Naive thymus-derived CD4-positive, alpha-beta T cell (primary cell): ENCODE data around the gene ADAM12. TPM values are rescaled to one million over a fixed set of nuclear protein-coding genes. Genes with fewer than 3 reads are reported as not detected.

Experiments used
- ATAC-seq: fragments of 150-1000 bp; cut with Tn5 transposase; 2 replicates; pipeline ENCODE4 v1.10.0; 2021; ENCODE audit warnings: mild to moderate bottlenecking, moderate library complexity
- CTCF ChIA-PET: fragments of 350-600 bp; sonication (Branson Sonifier 250); formaldehyde crosslinking; loops from one replicate; lab custom pipeline; 2021; ENCODE audit warnings: antibody characterized with exemption; lab: Charles Lee
- POLR2A ChIA-PET: fragments of 350-600 bp; sonication (Branson Sonifier 250); formaldehyde crosslinking; loops from one replicate; lab custom pipeline; 2021; ENCODE audit warnings: antibody characterized with exemption, inconsistent platforms; lab: Charles Lee
- DNase-seq, 9 donors: peaks; one replicate each; pipeline versions ENCODE4 v3.0.0 to v3.0.0-alpha.2; 2020 to 2022; ENCODE audit warnings: mixed read lengths in 1 of 9
- H3K27ac ChIP-seq: one replicate; pipeline ENCODE4 v1.7.0; 2013; ENCODE audit warnings: mild to moderate bottlenecking, low read depth, low read length, moderate library complexity
- H3K27me3 ChIP-seq, 2 donors: one replicate each; pipeline ENCODE4 v1.7.0; 2013; ENCODE audit warnings: low read length in 2 of 2, mild to moderate bottlenecking in 2 of 2, moderate library complexity in 2 of 2; ENCODE audit not compliant: control insufficient read depth in 2 of 2, insufficient read depth in 2 of 2
- H3K36me3 ChIP-seq, 3 experiments: 1 replicate in 2 of 3; 2 replicates in 1 of 3; pipeline ENCODE4 v1.7.0; 2013; ENCODE audit warnings: low read length in 3 of 3, mild to moderate bottlenecking in 3 of 3, moderate library complexity in 1 of 3; ENCODE audit not compliant: insufficient read depth in 3 of 3, control insufficient read depth in 2 of 3
- H3K4me1 ChIP-seq, 2 donors: one replicate each; pipeline ENCODE4 v1.7.0; 2013; ENCODE audit warnings: low read length in 2 of 2, mild to moderate bottlenecking in 2 of 2, moderate library complexity in 1 of 2; ENCODE audit not compliant: control insufficient read depth in 2 of 2, insufficient read depth in 2 of 2
- H3K4me3 ChIP-seq: 2 replicates; pipeline ENCODE4 v1.7.0; 2013; ENCODE audit warnings: mild to moderate bottlenecking, low read length
- H3K9me3 ChIP-seq, 3 experiments: 1 replicate in 2 of 3; 2 replicates in 1 of 3; pipeline ENCODE4 v1.7.0; 2013; ENCODE audit warnings: low read length in 3 of 3; ENCODE audit not compliant: control insufficient read depth in 2 of 3
- H3K27ac Mint-ChIP-seq, 9 donors: one replicate each; pipeline ENCODE4 v1.8.0; 2020 to 2022; ENCODE audit warnings: mixed read lengths in 9 of 9, mild to moderate bottlenecking in 8 of 9, moderate library complexity in 5 of 9, inconsistent platforms in 2 of 9
- H3K27me3 Mint-ChIP-seq, 5 donors: one replicate each; pipeline ENCODE4 v1.8.0; 2021 to 2022; ENCODE audit warnings: mixed read lengths in 5 of 5, mild to moderate bottlenecking in 1 of 5
- H3K36me3 Mint-ChIP-seq, 5 donors: one replicate each; pipeline ENCODE4 v1.8.0; 2020 to 2022; ENCODE audit warnings: mixed read lengths in 5 of 5, mild to moderate bottlenecking in 3 of 5, inconsistent platforms in 1 of 5
- H3K4me1 Mint-ChIP-seq, 7 donors: one replicate each; pipeline ENCODE4 v1.8.0; 2020 to 2022; ENCODE audit warnings: mixed read lengths in 7 of 7, mild to moderate bottlenecking in 3 of 7, inconsistent platforms in 1 of 7
- H3K4me3 Mint-ChIP-seq, 10 donors: one replicate each; pipeline ENCODE4 v1.8.0; 2020 to 2022; ENCODE audit warnings: mild to moderate bottlenecking in 10 of 10, mixed read lengths in 10 of 10, moderate library complexity in 6 of 10, inconsistent platforms in 2 of 10
- H3K9me3 Mint-ChIP-seq, 11 donors: one replicate each; pipeline ENCODE4 v1.8.0; 2020 to 2022; ENCODE audit warnings: mixed read lengths in 11 of 11, mild to moderate bottlenecking in 4 of 11, inconsistent platforms in 1 of 11, moderate library complexity in 1 of 11
- intact Hi-C, 2 donors: fragments of 100-400 bp; cut with micrococcal nuclease; formaldehyde crosslinking; loops; one replicate each; pipeline ENCODE4 v1.15.1; 2023
- polyA plus RNA-seq, 2 donors: library from polyadenylated mRNA; unstranded; fragments of 300-500 nt; fragmentation: Illumina TruSeq; gene quantifications; one replicate each; pipeline ENCODE4 v1.2.3, GENCODE V29; 2021
- total RNA-seq, 6 experiments: library from RNA in 5 of 6; stranded (reverse) in 5 of 6; gene quantifications; 1 replicate in 5 of 6; 2 replicates in 1 of 6; pipeline ENCODE4 v1.2.3 and lab custom pipeline; 2021 to 2026

Gene ADAM12
- total and polyA plus RNA-seq, 7 experiments from 2014 or later, result 0.58 to 1.0 TPM; not detected in 5

- Mint-ChIP-seq H3K4me1 (peaks cover 0 to 11% (median 0%) of the 10 kb centered on the region in 7 donors), H3K4me3 (no peak overlapping the region), H3K27me3 (peaks cover 0 to 6% (median 0%) of the 10 kb centered on the region in 5 donors), H3K36me3 (no peaks in the 10 kb centered on the region), H3K27ac (no peak overlapping the region), H3K9me3 (peaks cover 0 to 7% (median 2%) of the 10 kb centered on the region in 11 donors)
- ATAC-seq, result no peak
- Histone ChIP-seq H3K4me1 (no peaks in the 10 kb centered on the region), H3K9me3 (no peaks in the 10 kb centered on the region), H3K27ac (no peak overlapping the region), H3K27me3 (no peaks in the 10 kb centered on the region), H3K36me3 (no peaks in the 10 kb centered on the region), H3K4me3 (no peak overlapping the region)
- intact Hi-C loops, result no loop called here
- no peak for DNase-seq
- POLR2A ChIA-PET, result no interaction called here
- CTCF ChIA-PET, result no interaction called here
Measured at GRCh38 chr10:126124668-126125349, 263.5 kb downstream of the ADAM12 start.

GRCh38 chr10:126124046-126124445 lies 264.2 kb downstream of the ADAM12 start:
- ATAC-seq, result no peak
- Histone ChIP-seq H3K36me3 (no peaks in the 10 kb centered on the region), H3K27ac (no peak overlapping the region), H3K4me3 (no peak overlapping the region), H3K4me1 (no peaks in the 10 kb centered on the region), H3K9me3 (no peaks in the 10 kb centered on the region), H3K27me3 (no peaks in the 10 kb centered on the region)
- Mint-ChIP-seq H3K27ac (no peak overlapping the region), H3K4me3 (no peak overlapping the region), H3K36me3 (no peaks in the 10 kb centered on the region), H3K9me3 (peaks cover 0 to 7% (median 1%) of the 10 kb centered on the region in 11 donors), H3K27me3 (peaks cover 0 to 6% (median 0%) of the 10 kb centered on the region in 5 donors), H3K4me1 (peaks cover 0 to 8% (median 0%) of the 10 kb centered on the region in 7 donors)
- POLR2A ChIA-PET, result no interaction called here
- CTCF ChIA-PET, result no interaction called here
- intact Hi-C loops, result no loop called here
- no peak for DNase-seq

GRCh38 chr10:126123466-126123865 lies 264.8 kb downstream of the ADAM12 start:
- no peak overlapping the region for H3K27ac ChIP-seq
- no peaks in the 10 kb centered on the region for H3K9me3 ChIP-seq
- Mint-ChIP-seq H3K27me3 (peaks cover 0 to 7% (median 0%) of the 10 kb centered on the region in 5 donors), H3K4me1 (peaks cover 0 to 2% (median 0%) of the 10 kb centered on the region in 7 donors), H3K4me3 (no peak overlapping the region), H3K27ac (no peak overlapping the region), H3K36me3 (no peaks in the 10 kb centered on the region), H3K9me3 (peaks cover 0 to 6% (median 1%) of the 10 kb centered on the region in 11 donors)
- H3K27me3 ChIP-seq, result no peaks in the 10 kb centered on the region
- no peak overlapping the region for H3K4me3 ChIP-seq
- no peaks in the 10 kb centered on the region for H3K4me1 ChIP-seq
- ATAC-seq (no peak), DNase-seq (no peak)
- no peaks in the 10 kb centered on the region for H3K36me3 ChIP-seq
- CTCF ChIA-PET, result no interaction called here
- POLR2A ChIA-PET, result no interaction called here
- intact Hi-C loops, result no loop called here

GRCh38 chr10:126122881-126123280 lies 265.4 kb downstream of the ADAM12 start:
- no peaks in the 10 kb centered on the region for H3K9me3 ChIP-seq
- POLR2A ChIA-PET, result no interaction called here
- no peak for ATAC-seq
- intact Hi-C loops, result no loop called here
- no peak for DNase-seq
- H3K27me3 ChIP-seq, result no peaks in the 10 kb centered on the region
- Mint-ChIP-seq H3K27ac (no peak overlapping the region), H3K27me3 (peaks cover 0 to 8% (median 0%) of the 10 kb centered on the region in 5 donors), H3K4me3 (no peak overlapping the region), H3K36me3 (no peaks in the 10 kb centered on the region), H3K9me3 (peaks cover 0 to 5% (median 0%) of the 10 kb centered on the region in 11 donors), H3K4me1 (no peaks in the 10 kb centered on the region)
- H3K4me3 ChIP-seq, result no peak overlapping the region
- CTCF ChIA-PET, result no interaction called here
- H3K27ac ChIP-seq, result no peak overlapping the region
- no peaks in the 10 kb centered on the region for H3K36me3 ChIP-seq
- no peaks in the 10 kb centered on the region for H3K4me1 ChIP-seq

GRCh38 chr10:126119599-126119998 lies 268.7 kb downstream of the ADAM12 start:
- no peaks in the 10 kb centered on the region for H3K9me3 ChIP-seq
- peaks cover 0 to 8% (median 0%) of the 10 kb centered on the region in 5 donors for H3K27me3 Mint-ChIP-seq
- DNase-seq, result no peak
- H3K4me1 ChIP-seq, result no peaks in the 10 kb centered on the region
- ChIA-PET CTCF (no interaction called here), POLR2A (no interaction called here)
- H3K27ac Mint-ChIP-seq, result no peak overlapping the region
- H3K4me3 Mint-ChIP-seq, result no peak overlapping the region
- H3K9me3 Mint-ChIP-seq, result peaks cover 0 to 4% (median 0%) of the 10 kb centered on the region in 11 donors
- H3K27me3 ChIP-seq, result no peaks in the 10 kb centered on the region
- H3K27ac ChIP-seq, result no peak overlapping the region
- H3K4me3 ChIP-seq, result no peak overlapping the region
- intact Hi-C loops, result no loop called here
- no peaks in the 10 kb centered on the region for H3K4me1 Mint-ChIP-seq
- no peaks in the 10 kb centered on the region for H3K36me3 ChIP-seq
- no peaks in the 10 kb centered on the region for H3K36me3 Mint-ChIP-seq
- no peak for ATAC-seq

- Mint-ChIP-seq H3K4me3 (no peak overlapping the region), H3K27me3 (peaks cover 0 to 14% (median 0%) of the 10 kb centered on the region in 5 donors), H3K9me3 (peaks cover 0 to 4% (median 0%) of the 10 kb centered on the region in 11 donors), H3K27ac (no peak overlapping the region), H3K4me1 (no peaks in the 10 kb centered on the region), H3K36me3 (no peaks in the 10 kb centered on the region)
- H3K4me1 ChIP-seq, result no peaks in the 10 kb centered on the region
- DNase-seq (no peak), ATAC-seq (no peak)
- intact Hi-C loops, result no loop called here
- H3K27me3 ChIP-seq, result no peaks in the 10 kb centered on the region
- ChIA-PET CTCF (no interaction called here), POLR2A (no interaction called here)
- H3K4me3 ChIP-seq, result no peak overlapping the region
- H3K27ac ChIP-seq, result no peak overlapping the region
- H3K36me3 ChIP-seq, result no peaks in the 10 kb centered on the region
- H3K9me3 ChIP-seq, result no peaks in the 10 kb centered on the region
Measured at GRCh38 chr10:126118476-126118875, 269.8 kb downstream of the ADAM12 start.

- Histone ChIP-seq H3K9me3 (no peaks in the 10 kb centered on the region), H3K27me3 (no peaks in the 10 kb centered on the region), H3K4me1 (no peaks in the 10 kb centered on the region), H3K36me3 (no peaks in the 10 kb centered on the region), H3K27ac (no peak overlapping the region), H3K4me3 (no peak overlapping the region)
- H3K27me3 Mint-ChIP-seq, result peaks cover 0 to 20% (median 5%) of the 10 kb centered on the region in 5 donors
- ChIA-PET CTCF (no interaction called here), POLR2A (no interaction called here)
- H3K36me3 Mint-ChIP-seq, result peaks cover 0 to 4% (median 0%) of the 10 kb centered on the region in 5 donors
- H3K9me3 Mint-ChIP-seq, result peaks cover 0 to 8% (median 0%) of the 10 kb centered on the region in 11 donors
- ATAC-seq (no peak), DNase-seq (no peak)
- H3K4me3 Mint-ChIP-seq, result no peak overlapping the region
- H3K4me1 Mint-ChIP-seq, result peaks cover 0 to 4% (median 0%) of the 10 kb centered on the region in 7 donors
- H3K27ac Mint-ChIP-seq, result no peak overlapping the region
- intact Hi-C loops, result no loop called here
Measured at GRCh38 chr10:126117196-126117595, 271.1 kb downstream of the ADAM12 start.
